HEK293 (cell line): ENCODE results near the gene SLAMF1.

Experiments used
- CTCF ChIA-PET: fragments of 350-600 bp; formaldehyde crosslinking; extraction: SDS; loops from one replicate; lab custom pipeline; 2021; ENCODE audit warnings: antibody characterized with exemption; lab: Yijun Ruan, JAX
- POLR2A ChIA-PET: fragments of 300-600 bp; formaldehyde crosslinking; extraction: SDS; loops from one replicate; lab custom pipeline; 2020; ENCODE audit warnings: antibody characterized with exemption, inconsistent platforms; lab: Yijun Ruan, JAX
- H3K27ac ChIP-seq: fragments of 200-500 bp; sonication (Bioruptor generic); 2 replicates; pipeline ENCODE4 v1.5.1; 2014; ENCODE audit warnings: low read depth, low read length, control low read depth, inconsistent platforms; ENCODE audit errors: extremely low read depth
- H3K36me3 ChIP-seq, 2 experiments: fragments of 200-500 bp in 1 of 2; sonication (Bioruptor generic) in 1 of 2; 1 replicate in 1 of 2; 2 replicates in 1 of 2; pipeline ENCODE4 v1.5.1; 2014 to 2017; ENCODE audit warnings: inconsistent platforms in 2 of 2, low read length in 2 of 2; ENCODE audit not compliant: control insufficient read depth in 2 of 2, insufficient read depth in 1 of 2
- H3K4me1 ChIP-seq: fragments of 200-500 bp; sonication (Bioruptor generic); 2 replicates; pipeline ENCODE4 v1.5.1; 2014; ENCODE audit warnings: mild to moderate bottlenecking, low read length, inconsistent platforms; ENCODE audit not compliant: control insufficient read depth, insufficient read depth
- H3K4me3 ChIP-seq: 2 replicates; pipeline ENCODE4 v1.5.1; 2011; ENCODE audit warnings: low read depth, mild to moderate bottlenecking, control low read depth, low read length, moderate library complexity
- H3K9me3 ChIP-seq: fragments of 200-500 bp; sonication (Bioruptor generic); 2 replicates; pipeline ENCODE4 v1.5.1; 2014; ENCODE audit warnings: low read depth, low read length, inconsistent platforms; ENCODE audit not compliant: control insufficient read depth, insufficient read depth
- MZF1 ChIP-seq: fragments of 450-650 bp; formaldehyde crosslinking; IDR thresholded peaks from 2 replicates; pipeline ENCODE4 v1.5.1; 2017; ENCODE audit warnings: missing biosample characterization, missing genetic modification characterization, borderline replicate concordance
- OSR2 ChIP-seq: fragments of 450-650 bp; formaldehyde crosslinking; IDR thresholded peaks from 2 replicates; pipeline ENCODE4 v1.5.1; 2016; ENCODE audit warnings: missing biosample characterization, missing genetic modification characterization
- ZEB2 ChIP-seq: fragments of 450-650 bp; formaldehyde crosslinking; IDR thresholded peaks from 2 replicates; pipeline ENCODE4 v1.5.1; 2016; ENCODE audit warnings: missing biosample characterization, missing genetic modification characterization
- ZNF133 ChIP-seq: fragments of 450-650 bp; formaldehyde crosslinking; IDR thresholded peaks from 2 replicates; pipeline ENCODE4 v1.5.1; 2016; ENCODE audit warnings: missing biosample characterization, missing genetic modification characterization
- ZNF211 ChIP-seq: fragments of 450-650 bp; formaldehyde crosslinking; IDR thresholded peaks from 2 replicates; pipeline ENCODE4 v1.5.1; 2016; ENCODE audit warnings: low read depth, missing biosample characterization, missing genetic modification characterization
- ZNF248 ChIP-seq: fragments of 450-650 bp; formaldehyde crosslinking; IDR thresholded peaks from 2 replicates; pipeline ENCODE4 v1.5.1; 2017; ENCODE audit warnings: missing biosample characterization, missing genetic modification characterization
- ZNF701 ChIP-seq: fragments of 450-650 bp; formaldehyde crosslinking; IDR thresholded peaks from 2 replicates; pipeline ENCODE4 v1.5.1; 2016; ENCODE audit warnings: missing biosample characterization, missing genetic modification characterization
- TF ChIP-seq, protein P1 (sequence below): fragments of 450-650 bp; formaldehyde crosslinking; IDR thresholded peaks from 2 replicates; pipeline ENCODE4 v1.5.1; 2016; ENCODE audit warnings: missing biosample characterization, missing genetic modification characterization
- TF ChIP-seq, protein P2 (sequence below): fragments of 450-650 bp; formaldehyde crosslinking; IDR thresholded peaks from 2 replicates; pipeline ENCODE4 v1.5.1; 2016; ENCODE audit warnings: missing biosample characterization, missing genetic modification characterization, borderline replicate concordance
- TF ChIP-seq, protein P3 (sequence below): fragments of 450-650 bp; formaldehyde crosslinking; IDR thresholded peaks from 2 replicates; pipeline ENCODE4 v1.5.1; 2016; ENCODE audit warnings: missing biosample characterization, missing genetic modification characterization
- TF ChIP-seq, protein P4 (sequence below): fragments of 450-650 bp; formaldehyde crosslinking; IDR thresholded peaks from 2 replicates; pipeline ENCODE4 v1.5.1; 2016; ENCODE audit warnings: missing biosample characterization, missing genetic modification characterization
- TF ChIP-seq, protein P5 (sequence below): fragments of 450-650 bp; formaldehyde crosslinking; IDR thresholded peaks from 2 replicates; pipeline ENCODE4 v1.5.1; 2017; ENCODE audit warnings: missing biosample characterization, missing genetic modification characterization

SLAMF1 gene

DNA sequence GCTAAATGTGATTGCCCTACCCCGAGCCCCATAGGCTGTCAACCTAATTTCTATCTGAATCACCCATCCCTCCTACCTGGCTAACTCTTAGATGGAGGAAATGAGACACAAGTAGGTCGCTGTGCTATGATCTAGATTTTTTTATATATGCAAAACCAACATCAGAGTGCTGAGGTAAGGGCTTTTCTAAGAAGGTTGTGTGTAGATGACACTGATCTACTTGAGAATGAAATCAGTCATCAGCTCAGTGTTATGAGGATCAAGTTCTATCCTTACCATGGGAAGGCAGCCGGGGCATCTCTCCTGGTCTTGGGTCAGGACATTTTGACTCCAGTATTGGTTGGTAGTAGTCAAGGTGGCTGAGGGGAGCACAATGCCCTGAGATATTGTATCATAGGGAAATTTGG is 23.6 kb downstream of the SLAMF1 start:
- Histone ChIP-seq H3K27ac (no peak overlapping the region), H3K4me1 (no peaks in the 10 kb centered on the region), H3K9me3 (no peaks in the 10 kb centered on the region), H3K36me3 (no peaks in the 10 kb centered on the region), H3K4me3 (no peak overlapping the region)
- CTCF ChIA-PET, result no interaction called here
- POLR2A ChIA-PET, result no interaction called here
- TF ChIP-seq, protein P1, sequence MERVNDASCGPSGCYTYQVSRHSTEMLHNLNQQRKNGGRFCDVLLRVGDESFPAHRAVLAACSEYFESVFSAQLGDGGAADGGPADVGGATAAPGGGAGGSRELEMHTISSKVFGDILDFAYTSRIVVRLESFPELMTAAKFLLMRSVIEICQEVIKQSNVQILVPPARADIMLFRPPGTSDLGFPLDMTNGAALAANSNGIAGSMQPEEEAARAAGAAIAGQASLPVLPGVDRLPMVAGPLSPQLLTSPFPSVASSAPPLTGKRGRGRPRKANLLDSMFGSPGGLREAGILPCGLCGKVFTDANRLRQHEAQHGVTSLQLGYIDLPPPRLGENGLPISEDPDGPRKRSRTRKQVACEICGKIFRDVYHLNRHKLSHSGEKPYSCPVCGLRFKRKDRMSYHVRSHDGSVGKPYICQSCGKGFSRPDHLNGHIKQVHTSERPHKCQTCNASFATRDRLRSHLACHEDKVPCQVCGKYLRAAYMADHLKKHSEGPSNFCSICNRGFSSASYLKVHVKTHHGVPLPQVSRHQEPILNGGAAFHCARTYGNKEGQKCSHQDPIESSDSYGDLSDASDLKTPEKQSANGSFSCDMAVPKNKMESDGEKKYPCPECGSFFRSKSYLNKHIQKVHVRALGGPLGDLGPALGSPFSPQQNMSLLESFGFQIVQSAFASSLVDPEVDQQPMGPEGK (tag by site-specific recombination), result no peak
- no peak for TF ChIP-seq ZNF248
- no peak for TF ChIP-seq MZF1
- TF ChIP-seq, protein P2, sequence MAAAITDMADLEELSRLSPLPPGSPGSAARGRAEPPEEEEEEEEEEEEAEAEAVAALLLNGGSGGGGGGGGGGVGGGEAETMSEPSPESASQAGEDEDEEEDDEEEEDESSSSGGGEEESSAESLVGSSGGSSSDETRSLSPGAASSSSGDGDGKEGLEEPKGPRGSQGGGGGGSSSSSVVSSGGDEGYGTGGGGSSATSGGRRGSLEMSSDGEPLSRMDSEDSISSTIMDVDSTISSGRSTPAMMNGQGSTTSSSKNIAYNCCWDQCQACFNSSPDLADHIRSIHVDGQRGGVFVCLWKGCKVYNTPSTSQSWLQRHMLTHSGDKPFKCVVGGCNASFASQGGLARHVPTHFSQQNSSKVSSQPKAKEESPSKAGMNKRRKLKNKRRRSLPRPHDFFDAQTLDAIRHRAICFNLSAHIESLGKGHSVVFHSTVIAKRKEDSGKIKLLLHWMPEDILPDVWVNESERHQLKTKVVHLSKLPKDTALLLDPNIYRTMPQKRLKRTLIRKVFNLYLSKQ (tag by site-specific recombination), result no peak
- TF ChIP-seq ZNF133 (tag by site-specific recombination), result no peak
- TF ChIP-seq, protein P3, sequence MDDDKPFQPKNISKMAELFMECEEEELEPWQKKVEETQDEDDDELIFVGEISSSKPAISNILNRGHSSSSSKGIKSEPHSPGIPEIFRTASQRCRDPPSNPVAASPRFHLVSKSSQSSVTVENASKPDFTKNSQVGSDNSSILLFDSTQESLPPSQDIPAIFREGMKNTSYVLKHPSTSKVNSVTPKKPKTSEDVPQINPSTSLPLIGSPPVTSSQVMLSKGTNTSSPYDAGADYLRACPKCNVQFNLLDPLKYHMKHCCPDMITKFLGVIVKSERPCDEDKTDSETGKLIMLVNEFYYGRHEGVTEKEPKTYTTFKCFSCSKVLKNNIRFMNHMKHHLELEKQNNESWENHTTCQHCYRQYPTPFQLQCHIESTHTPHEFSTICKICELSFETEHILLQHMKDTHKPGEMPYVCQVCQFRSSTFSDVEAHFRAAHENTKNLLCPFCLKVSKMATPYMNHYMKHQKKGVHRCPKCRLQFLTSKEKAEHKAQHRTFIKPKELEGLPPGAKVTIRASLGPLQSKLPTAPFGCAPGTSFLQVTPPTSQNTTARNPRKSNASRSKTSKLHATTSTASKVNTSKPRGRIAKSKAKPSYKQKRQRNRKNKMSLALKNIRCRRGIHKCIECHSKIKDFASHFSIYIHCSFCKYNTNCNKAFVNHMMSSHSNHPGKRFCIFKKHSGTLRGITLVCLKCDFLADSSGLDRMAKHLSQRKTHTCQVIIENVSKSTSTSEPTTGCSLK (tag by site-specific recombination), result no peak
- no peak for TF ChIP-seq OSR2

DNA sequence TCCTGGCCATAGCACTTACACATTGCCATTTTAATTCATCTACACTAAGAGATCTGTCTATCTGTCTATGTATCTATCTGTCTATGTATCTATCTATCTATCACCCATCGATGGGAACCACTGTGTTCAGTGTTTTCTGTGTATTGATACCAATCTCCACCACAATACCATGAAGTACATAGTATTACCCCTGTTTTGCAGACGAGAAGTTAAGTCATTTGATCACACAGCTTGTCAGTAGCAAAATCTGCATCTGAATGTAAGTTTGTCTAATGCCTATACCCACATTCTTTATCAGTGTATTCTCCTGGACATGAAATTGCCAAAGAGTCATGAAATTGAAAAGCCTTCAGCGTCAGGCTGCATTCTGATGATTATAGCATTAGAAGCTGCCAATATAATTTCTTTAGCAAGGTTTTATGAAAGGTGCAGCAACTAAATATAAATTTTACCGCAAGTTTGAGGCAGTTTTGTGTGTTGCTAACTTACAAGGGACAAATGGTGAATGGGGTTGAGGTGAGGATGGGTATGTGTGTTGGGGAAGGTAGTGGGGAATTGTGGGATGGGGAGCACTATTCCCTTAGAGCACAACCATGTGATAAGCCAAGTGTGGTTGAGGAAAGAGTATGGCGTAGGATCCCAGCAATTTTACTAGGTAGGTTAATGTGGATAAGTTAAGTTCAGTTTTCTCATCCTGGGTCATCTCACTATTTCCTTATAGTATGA is 24.2 kb downstream of the SLAMF1 start:
- TF ChIP-seq ZNF211 (no peak), ZNF701 (tag by site-specific recombination) (no peak)
- TF ChIP-seq, protein P4, sequence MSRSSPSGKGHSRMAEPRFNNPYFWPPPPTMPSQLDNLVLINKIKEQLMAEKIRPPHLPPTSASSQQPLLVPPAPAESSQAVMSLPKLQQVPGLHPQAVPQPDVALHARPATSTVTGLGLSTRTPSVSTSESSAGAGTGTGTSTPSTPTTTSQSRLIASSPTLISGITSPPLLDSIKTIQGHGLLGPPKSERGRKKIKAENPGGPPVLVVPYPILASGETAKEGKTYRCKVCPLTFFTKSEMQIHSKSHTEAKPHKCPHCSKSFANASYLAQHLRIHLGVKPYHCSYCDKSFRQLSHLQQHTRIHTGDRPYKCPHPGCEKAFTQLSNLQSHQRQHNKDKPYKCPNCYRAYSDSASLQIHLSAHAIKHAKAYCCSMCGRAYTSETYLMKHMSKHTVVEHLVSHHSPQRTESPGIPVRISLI (tag by site-specific recombination), result no peak
- TF ChIP-seq, all 188 proteins: peak for 0
- POLR2A ChIA-PET, result interaction anchor here (0.5 kb wide), 1 partner anchor 389 kb away, joined by 3 read pairs; no protein-coding TSS in a partner anchor
- H3K4me1 ChIP-seq, result no peaks in the 10 kb centered on the region
- no peak overlapping the region for H3K27ac ChIP-seq
- H3K36me3 ChIP-seq, result no peaks in the 10 kb centered on the region
- CTCF ChIA-PET, result interaction anchor here (0.6 kb wide), 1 partner anchor 683 kb away, joined by 3 read pairs; no protein-coding TSS in a partner anchor
- no peak overlapping the region for H3K4me3 ChIP-seq
- H3K9me3 ChIP-seq, result no peaks in the 10 kb centered on the region

DNA sequence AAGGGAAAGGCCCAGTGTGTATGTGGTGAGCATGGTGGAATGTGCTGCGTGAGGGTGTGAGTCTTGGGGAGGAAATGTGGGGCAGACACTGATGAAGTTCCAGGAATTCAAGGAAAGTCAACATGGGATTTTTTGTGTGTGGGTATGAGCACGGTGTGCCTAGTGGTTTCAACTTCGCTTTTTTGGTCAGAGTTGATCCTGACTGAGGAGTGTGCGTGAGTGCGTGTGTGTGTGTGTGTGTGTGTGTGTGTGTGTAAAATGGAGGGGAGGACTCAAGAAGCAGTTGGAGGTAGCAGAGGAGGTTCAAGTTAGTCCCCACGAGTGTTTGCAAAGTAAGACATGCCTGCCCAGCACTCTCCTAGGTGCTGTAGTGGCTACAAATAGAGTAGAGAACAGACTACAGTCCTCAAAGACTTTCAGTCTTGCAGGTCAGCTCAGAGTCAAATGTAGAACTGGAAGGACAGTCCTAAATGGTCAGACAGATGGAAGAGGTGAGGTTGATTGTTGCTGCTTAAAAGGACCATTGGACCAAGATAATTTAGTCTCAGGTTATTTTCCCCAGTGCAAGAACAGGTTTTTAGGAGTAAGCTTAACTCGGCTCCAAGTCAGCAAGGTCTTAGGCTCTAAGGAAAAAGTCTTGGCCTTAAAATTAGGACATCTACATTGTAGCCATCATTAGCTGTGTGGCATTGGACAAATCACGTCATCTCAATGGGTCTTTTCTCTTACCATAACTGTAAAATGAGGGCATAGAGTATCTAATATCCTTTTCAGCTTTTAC is 25.0 kb downstream of the SLAMF1 start:
- POLR2A ChIA-PET, result interaction anchor here (0.5 kb wide), 1 partner anchor 390 kb away, joined by 3 read pairs; no protein-coding TSS in a partner anchor
- Histone ChIP-seq H3K4me1 (no peaks in the 10 kb centered on the region), H3K36me3 (no peaks in the 10 kb centered on the region), H3K27ac (no peak overlapping the region), H3K4me3 (no peak overlapping the region), H3K9me3 (no peaks in the 10 kb centered on the region)
- TF ChIP-seq ZEB2, result no peak
- TF ChIP-seq, protein P5, sequence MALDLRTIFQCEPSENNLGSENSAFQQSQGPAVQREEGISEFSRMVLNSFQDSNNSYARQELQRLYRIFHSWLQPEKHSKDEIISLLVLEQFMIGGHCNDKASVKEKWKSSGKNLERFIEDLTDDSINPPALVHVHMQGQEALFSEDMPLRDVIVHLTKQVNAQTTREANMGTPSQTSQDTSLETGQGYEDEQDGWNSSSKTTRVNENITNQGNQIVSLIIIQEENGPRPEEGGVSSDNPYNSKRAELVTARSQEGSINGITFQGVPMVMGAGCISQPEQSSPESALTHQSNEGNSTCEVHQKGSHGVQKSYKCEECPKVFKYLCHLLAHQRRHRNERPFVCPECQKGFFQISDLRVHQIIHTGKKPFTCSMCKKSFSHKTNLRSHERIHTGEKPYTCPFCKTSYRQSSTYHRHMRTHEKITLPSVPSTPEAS, result peak; percentile 35; the same call in 1 of the 2 replicates
- CTCF ChIA-PET, result interaction anchor here (0.6 kb wide), 2 partner anchors 58 to 682 kb away, joined by 3 read pairs; no protein-coding TSS in a partner anchor
